Ovary (tissue), 3 donors: Measurements from ENCODE around the gene DYNC2I2.

Source experiments
- CTCF ChIP-seq, 3 donors: fragments of 450-650 bp in 2 of 3; fragments of 200-600 bp in 1 of 3; IDR thresholded peaks; one replicate each; pipeline versions ENCODE4 v1.5.1 to v1.8.0; 2016 to 2022; ENCODE audit warnings: antibody characterized with exemption in 3 of 3, mild to moderate bottlenecking in 1 of 3
- POLR2A ChIP-seq: fragments of 450-650 bp; IDR thresholded peaks from one replicate; pipeline ENCODE4 v1.6.1; 2017; ENCODE audit warnings: antibody characterized with exemption, mild to moderate bottlenecking, moderate library complexity
- donor health status: DM: no; HTN: no; CAD: no.

- TF ChIP-seq CTCF (IDR thresholded peaks at IDR 0.05) (no peak), POLR2A (no peak)
Measured at GRCh38 chr9:128654481-128654880, 2.2 kb downstream of the DYNC2I2 start.
